Osteoblast (primary cell): Measurements from ENCODE around the gene SFXN2. TPM values are rescaled to one million over a fixed set of nuclear protein-coding genes. Genes with fewer than 3 reads are reported as not detected.
A peak's percentile ranks its signal among the peaks of the same experiment; 100 is the strongest.

Source experiments
- DNase-seq: peaks from one replicate; pipeline ENCODE4 v3.0.0; 2011; ENCODE audit warnings: low spot score, mixed read lengths; ENCODE audit not compliant: insufficient read length; ENCODE audit errors: missing footprints
- H2AFZ ChIP-seq: 2 replicates; pipeline ENCODE4 v1.6.0; 2011; ENCODE audit warnings: mild to moderate bottlenecking, low read length
- H3K27ac ChIP-seq: 2 replicates; pipeline ENCODE4 v1.5.1; 2011; ENCODE audit warnings: mild to moderate bottlenecking, low read depth, low read length, moderate library complexity
- H3K27me3 ChIP-seq: 2 replicates; pipeline ENCODE4 v1.6.0; 2012; ENCODE audit warnings: mild to moderate bottlenecking, control low read depth, inconsistent platforms, low read length, moderate library complexity; ENCODE audit not compliant: insufficient read depth
- H3K36me3 ChIP-seq: 2 replicates; pipeline ENCODE4 v1.5.1; 2011; ENCODE audit warnings: mild to moderate bottlenecking, low read length, control low read depth, moderate library complexity; ENCODE audit not compliant: insufficient read depth
- H3K4me1 ChIP-seq: 2 replicates; pipeline ENCODE4 v1.5.1; 2011; ENCODE audit warnings: mild to moderate bottlenecking, low read length, control low read depth, moderate library complexity; ENCODE audit not compliant: insufficient read depth
- H3K4me2 ChIP-seq: 2 replicates; pipeline ENCODE4 v1.6.0; 2011; ENCODE audit warnings: mild to moderate bottlenecking, low read length; ENCODE audit not compliant: insufficient read depth
- H3K4me3 ChIP-seq: fragments of 200-600 bp; sonication (generic); 3 replicates; pipeline ENCODE4 v1.5.1; 2012; ENCODE audit warnings: mild to moderate bottlenecking, low read length, inconsistent platforms; ENCODE audit not compliant: insufficient read depth
- H3K79me2 ChIP-seq: 2 replicates; pipeline ENCODE4 v1.6.0; 2012; ENCODE audit warnings: mild to moderate bottlenecking, low read length, control low read depth, inconsistent platforms; ENCODE audit not compliant: insufficient read depth
- H3K9me3 ChIP-seq: 2 replicates; pipeline ENCODE4 v1.5.1; 2011; ENCODE audit warnings: low read depth, low read length, control low read depth
- H4K20me1 ChIP-seq: 2 replicates; pipeline ENCODE4 v1.6.0; 2012; ENCODE audit warnings: mild to moderate bottlenecking, low read length, control low read depth; ENCODE audit not compliant: insufficient read depth
- total RNA-seq: library from RNA; depleted of rRNA; stranded (reverse); fragments of >200 nt; gene quantifications from 2 replicates; pipeline ENCODE4 v1.2.3, GENCODE V29; 2012
- TF ChIP-seq, protein P1 (sequence below): IDR thresholded peaks from 2 replicates; pipeline ENCODE4 v1.5.1; 2011; ENCODE audit warnings: mild to moderate bottlenecking, low read depth, low read length, moderate library complexity; ENCODE audit errors: extremely low read depth

Gene SFXN2
- total RNA-seq, 1 donor: 3.6 TPM

DNA sequence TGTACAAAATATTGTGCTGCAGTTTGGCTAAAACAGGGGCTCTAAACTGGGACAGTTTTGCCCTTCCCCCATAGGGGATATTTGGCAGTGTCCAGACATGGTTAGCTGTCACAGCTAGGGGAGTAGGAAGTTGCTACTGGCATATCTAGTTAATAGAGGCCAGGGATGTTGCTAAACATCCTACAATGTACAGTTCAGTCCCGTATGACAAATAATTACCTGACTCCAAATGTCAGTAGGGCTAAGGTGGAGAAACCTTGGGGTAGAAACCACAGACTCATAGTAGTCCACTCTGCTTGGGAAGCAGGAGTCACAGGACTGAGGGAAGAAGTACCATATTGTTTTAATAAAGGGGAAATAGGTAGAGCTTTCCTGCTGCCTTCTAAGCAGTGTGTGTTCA lies 69.1 kb downstream of the SFXN2 start:
- Histone ChIP-seq H4K20me1 (peaks cover 46% of the 10 kb centered on the region), H3K9me3 (no peaks in the 10 kb centered on the region), H3K27ac (peak overlapping the region; percentile 92), H3K36me3 (no peaks in the 10 kb centered on the region), H3K4me3 (peak overlapping the region; percentile 40), H3K27me3 (no peaks in the 10 kb centered on the region), H3K4me1 (peaks cover 55% of the 10 kb centered on the region), H3K4me2 (peak overlapping the region; percentile 74), H2AFZ (no peak overlapping the region), H3K79me2 (peaks cover 73% of the 10 kb centered on the region)
- TF ChIP-seq, protein P1, sequence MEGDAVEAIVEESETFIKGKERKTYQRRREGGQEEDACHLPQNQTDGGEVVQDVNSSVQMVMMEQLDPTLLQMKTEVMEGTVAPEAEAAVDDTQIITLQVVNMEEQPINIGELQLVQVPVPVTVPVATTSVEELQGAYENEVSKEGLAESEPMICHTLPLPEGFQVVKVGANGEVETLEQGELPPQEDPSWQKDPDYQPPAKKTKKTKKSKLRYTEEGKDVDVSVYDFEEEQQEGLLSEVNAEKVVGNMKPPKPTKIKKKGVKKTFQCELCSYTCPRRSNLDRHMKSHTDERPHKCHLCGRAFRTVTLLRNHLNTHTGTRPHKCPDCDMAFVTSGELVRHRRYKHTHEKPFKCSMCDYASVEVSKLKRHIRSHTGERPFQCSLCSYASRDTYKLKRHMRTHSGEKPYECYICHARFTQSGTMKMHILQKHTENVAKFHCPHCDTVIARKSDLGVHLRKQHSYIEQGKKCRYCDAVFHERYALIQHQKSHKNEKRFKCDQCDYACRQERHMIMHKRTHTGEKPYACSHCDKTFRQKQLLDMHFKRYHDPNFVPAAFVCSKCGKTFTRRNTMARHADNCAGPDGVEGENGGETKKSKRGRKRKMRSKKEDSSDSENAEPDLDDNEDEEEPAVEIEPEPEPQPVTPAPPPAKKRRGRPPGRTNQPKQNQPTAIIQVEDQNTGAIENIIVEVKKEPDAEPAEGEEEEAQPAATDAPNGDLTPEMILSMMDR: no peak
- no peak for DNase-seq

DNA sequence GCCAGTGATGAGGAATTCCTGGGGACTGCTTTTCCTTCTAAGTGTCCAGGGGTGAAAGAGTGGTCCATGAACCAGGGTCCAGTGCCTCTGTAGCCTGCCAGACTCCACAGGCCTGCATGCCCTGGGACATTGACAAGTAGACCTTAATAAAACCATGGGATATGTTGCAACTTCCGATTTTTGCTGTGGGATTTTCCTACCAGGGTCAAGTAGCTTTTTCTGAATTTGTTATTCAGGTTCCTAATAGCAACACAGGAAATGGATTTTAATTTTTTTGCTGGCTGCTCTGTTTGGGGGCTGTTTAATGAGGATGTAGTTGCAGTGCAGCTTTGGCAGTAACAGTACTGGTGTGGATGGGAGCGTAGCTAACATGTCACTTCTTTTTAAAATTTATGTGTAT lies 71.4 kb downstream of the SFXN2 start:
- Histone ChIP-seq H3K9me3 (no peaks in the 10 kb centered on the region), H3K27ac (peak overlapping the region; percentile 19), H3K27me3 (no peaks in the 10 kb centered on the region), H3K4me3 (no peak overlapping the region), H3K79me2 (peaks cover 70% of the 10 kb centered on the region), H4K20me1 (peaks cover 45% of the 10 kb centered on the region), H3K4me1 (peaks cover 33% of the 10 kb centered on the region), H2AFZ (no peak overlapping the region), H3K36me3 (no peaks in the 10 kb centered on the region), H3K4me2 (no peak overlapping the region)
- peak; percentile 38 for DNase-seq
- TF ChIP-seq, protein P1: no peak

GRCh38 chr10:102791754-102792395 lies 77.4 kb downstream of the SFXN2 start:
- H3K4me3 ChIP-seq: no peak overlapping the region
- H3K27ac ChIP-seq: no peak overlapping the region
- no peaks in the 10 kb centered on the region for H3K27me3 ChIP-seq
- peaks cover 90% of the 10 kb centered on the region for H3K79me2 ChIP-seq
- DNase-seq: no peak
- TF ChIP-seq, protein P1: no peak
- no peak overlapping the region for H3K4me2 ChIP-seq
- peaks cover 14% of the 10 kb centered on the region for H3K4me1 ChIP-seq
- no peaks in the 10 kb centered on the region for H3K9me3 ChIP-seq
- H3K36me3 ChIP-seq: peaks cover 5% of the 10 kb centered on the region
- no peak overlapping the region for H2AFZ ChIP-seq
- H4K20me1 ChIP-seq: peaks cover 55% of the 10 kb centered on the region

Other genes starting within 250 kb of the SFXN2 start
- 105 and 106 TPM in 2 replicates for gene ACTR1A, start 211.9 kb upstream of the SFXN2 start, total RNA-seq
- 2.9 and 3.6 TPM in 2 replicates for gene SUFU, start 210.7 kb upstream of the SFXN2 start, total RNA-seq
- 107 and 126 TPM in 2 replicates for gene TRIM8, start 70.2 kb upstream of the SFXN2 start, total RNA-seq
- 5.3 and 5.8 TPM in 2 replicates for gene ARL3, start 239 bp upstream of the SFXN2 start, total RNA-seq
- 76.4 and 85.5 TPM in 2 replicates for gene WBP1L, start 29.3 kb downstream of the SFXN2 start, total RNA-seq
- gene CYP17A1, start 122.8 kb downstream of the SFXN2 start, total RNA-seq: under 0.01 TPM in 1 of 2 replicates, not detected in the other
- 29.3 and 34.5 TPM in 2 replicates for gene BORCS7, start 139.6 kb downstream of the SFXN2 start, total RNA-seq
- 6.2 and 8.0 TPM in 2 replicates for gene AS3MT, start 154.8 kb downstream of the SFXN2 start, total RNA-seq
- 9.4 TPM in 2 replicates for gene CNNM2, start 203.7 kb downstream of the SFXN2 start, total RNA-seq